GM12878 (cell line): ENCODE measurements around the gene ATP6V0E2. TPM values are rescaled to one million over a fixed set of nuclear protein-coding genes. Genes with fewer than 3 reads are reported as not detected.

Experiments
- ATAC-seq: fragments of 200-7000 bp; cut with Tn5 transposase; 3 replicates; pipeline ENCODE4 v1.9.1; 2020; ENCODE audit warnings: mild to moderate bottlenecking, moderate library complexity
- BruUV-seq: library from RNA; stranded (reverse); fragments of 400-500 nt; replicated peaks from 2 replicates; lab custom pipeline; 2021; lab: Mats Ljungman, UMichigan
- CTCF ChIA-PET: fragments of 300-600 bp; sonication (Branson Sonifier 250); formaldehyde crosslinking; extraction: SDS; loops from one replicate; lab custom pipeline; 2021; ENCODE audit warnings: inconsistent platforms; lab: Yijun Ruan, JAX
- POLR2A ChIA-PET: fragments of 350-600 bp; formaldehyde crosslinking; extraction: SDS; loops from one replicate; lab custom pipeline; 2021; ENCODE audit warnings: inconsistent platforms; lab: Charles Lee
- RAD21 ChIA-PET: fragments of 300-600 bp; sonication (Branson Sonifier 250); formaldehyde crosslinking; loops from one replicate; lab custom pipeline; 2023; ENCODE audit warnings: antibody characterized with exemption; ENCODE audit not compliant: unreplicated experiment; lab: Charles Lee
- SMC1A ChIA-PET: fragments of 300-600 bp; sonication (Branson Sonifier 250); formaldehyde crosslinking; loops from one replicate; lab custom pipeline; 2023; ENCODE audit not compliant: unreplicated experiment, uncharacterized antibody; lab: Charles Lee
- DNase-seq: peaks from one replicate; pipeline ENCODE4 v3.0.0-alpha.2; 2011; ENCODE audit warnings: low read depth, low spot score
- FAIRE-seq: peaks from 3 replicates; lab custom pipeline; 2011; peaks lifted over from hg19 to GRCh38; lab: Jason Lieb, UNC
- H2AFZ ChIP-seq: 2 replicates; pipeline ENCODE4 v1.6.0; 2011; ENCODE audit warnings: low read depth, low read length, control low read depth; ENCODE audit not compliant: control insufficient read depth
- H3K27ac ChIP-seq: 2 replicates; pipeline ENCODE4 v1.5.1; 2011; ENCODE audit warnings: control low read depth; ENCODE audit not compliant: control insufficient read depth, insufficient read depth
- H3K27me3 ChIP-seq, 2 experiments: replicated peaks in 1 of 2; 2 replicates each; pipeline versions ENCODE4 v1.6.0 to v1.6.1; 2011; ENCODE audit warnings: low read length in 1 of 2; ENCODE audit not compliant: control insufficient read depth in 2 of 2, insufficient read depth in 2 of 2
- H3K36me3 ChIP-seq, 2 experiments: 2 replicates each; pipeline ENCODE4 v1.5.1; 2011; ENCODE audit warnings: low read length in 1 of 2; ENCODE audit not compliant: control insufficient read depth in 2 of 2, insufficient read depth in 2 of 2
- H3K4me1 ChIP-seq: 2 replicates; pipeline ENCODE4 v1.6.1; 2011; ENCODE audit warnings: mild to moderate bottlenecking, low read length, moderate library complexity, mixed read lengths; ENCODE audit not compliant: control insufficient read depth, insufficient read depth
- H3K4me2 ChIP-seq: 2 replicates; pipeline ENCODE4 v1.6.0; 2011; ENCODE audit warnings: control low read depth; ENCODE audit not compliant: control insufficient read depth, insufficient read depth
- H3K4me3 ChIP-seq: fragments of 200-600 bp; sonication (generic); 2 replicates; pipeline ENCODE4 v1.5.1; 2016
- H3K79me2 ChIP-seq: 2 replicates; pipeline ENCODE4 v1.6.0; 2011; ENCODE audit warnings: low read length; ENCODE audit not compliant: control insufficient read depth, insufficient read depth
- H3K9ac ChIP-seq: 2 replicates; pipeline ENCODE4 v1.8.0; 2011; ENCODE audit warnings: low read length, control low read depth, mixed read lengths; ENCODE audit not compliant: control insufficient read depth, insufficient read depth
- H3K9me3 ChIP-seq: replicated peaks from 3 replicates; pipeline ENCODE4 v1.5.1; 2011; ENCODE audit warnings: mild to moderate bottlenecking, low read length; ENCODE audit not compliant: control insufficient read depth, insufficient read depth
- H4K20me1 ChIP-seq: 2 replicates; pipeline ENCODE4 v1.6.0; 2011; ENCODE audit not compliant: control insufficient read depth, insufficient read depth
- BMI1 ChIP-seq: fragments of 450-650 bp; IDR thresholded peaks from 2 replicates; pipeline ENCODE4 v1.6.1; 2016; ENCODE audit warnings: mild to moderate bottlenecking, moderate library complexity, borderline replicate concordance
- EED ChIP-seq: sonication (generic); IDR thresholded peaks from 2 replicates; pipeline ENCODE4 v1.6.1; 2016; ENCODE audit warnings: antibody characterized with exemption, low read depth
- GATAD2B ChIP-seq: fragments of 450-650 bp; conservative IDR thresholded peaks from 2 replicates; pipeline ENCODE4 v1.6.1; 2017; ENCODE audit warnings: low read depth, mild to moderate bottlenecking, moderate library complexity
- IRF3 ChIP-seq: fragments of 450-650 bp; IDR thresholded peaks from 2 replicates; pipeline ENCODE4 v1.6.1; 2014; ENCODE audit warnings: mild to moderate bottlenecking
- JUNB ChIP-seq: IDR thresholded peaks from 2 replicates; pipeline ENCODE4 v1.6.1; 2016; ENCODE audit warnings: antibody characterized with exemption, mild to moderate bottlenecking
- MEF2B ChIP-seq: fragments of 450-650 bp; IDR thresholded peaks from 2 replicates; pipeline ENCODE4 v1.6.1; 2018; ENCODE audit warnings: mild to moderate bottlenecking, moderate library complexity; ENCODE audit not compliant: partially characterized antibody, poor library complexity, severe bottlenecking
- RELA ChIP-seq: fragments of 450-650 bp; IDR thresholded peaks from 2 replicates; pipeline ENCODE4 v1.8.0; 2014; ENCODE audit warnings: borderline replicate concordance; ENCODE audit not compliant: partially characterized antibody
- RUNX3 ChIP-seq: IDR thresholded peaks from 2 replicates; pipeline ENCODE4 v1.6.1; 2012; ENCODE audit warnings: low read length, inconsistent platforms
- SREBF1 ChIP-seq: IDR thresholded peaks from 2 replicates; pipeline ENCODE4 v1.6.1; 2012; ENCODE audit warnings: mild to moderate bottlenecking, low read length
- WGBS: methylation state at CpG from one replicate; pipeline ENCODE4 v1.1.6; 2016; ENCODE audit warnings: low lambda C conversion rate; ENCODE audit not compliant: insufficient replicate concordance, insufficient coverage; ENCODE audit errors: missing lambda C conversion rate; 5-methylcytosine and 5-hydroxymethylcytosine counted together
- in situ Hi-C: fragments of 300-500 bp; cut with MboI; formaldehyde crosslinking; loops from 9 replicates; pipeline ENCODE4 v1.14.3; 2018; ENCODE audit warnings: mixed read lengths
- intact Hi-C: fragments of 100-400 bp; cut with micrococcal nuclease; formaldehyde crosslinking; loops from one replicate; pipeline ENCODE4 v1.14.2; 2022; ENCODE audit not compliant: unreplicated experiment
- polyA plus RNA-seq, 11 experiments: library from polyadenylated mRNA; depleted of rRNA in 4 of 11; unstranded in 6 of 11; stranded (reverse) in 5 of 11; fragments of >200 nt; fragmentation: Nextera tagmentation in 4 of 11; fragmentation: Illumina TruSeq in 1 of 11; extraction: Ambion mirVana in 4 of 11; extraction: Trizol in 1 of 11; gene quantifications; 1 replicate in 1 of 11; 2 replicates in 10 of 11; pipeline versions ENCODE4 v1.2.1 to v1.2.3, GENCODE V29; 2011 to 2016; ENCODE audit warnings: inconsistent platforms in 2 of 11, missing spikeins in 2 of 11, low read depth in 1 of 11
- total RNA-seq, 4 experiments: library from RNA; depleted of rRNA in 3 of 4; stranded (reverse); fragments of >200 nt in 3 of 4; fragmentation: Illumina TruSeq in 1 of 4; extraction: Trizol in 1 of 4; gene quantifications; 2 replicates each; pipeline versions ENCODE4 v1.2.1 to v1.2.3, GENCODE V29; 2013 to 2021

ATP6V0E2 gene
- total and polyA plus RNA-seq, 10 of the 15 experiments (the other 5 are each of a cell fraction or from before 2014, with no cell fraction given): 1.5 to 54.7 (median 27.6) TPM

DNA sequence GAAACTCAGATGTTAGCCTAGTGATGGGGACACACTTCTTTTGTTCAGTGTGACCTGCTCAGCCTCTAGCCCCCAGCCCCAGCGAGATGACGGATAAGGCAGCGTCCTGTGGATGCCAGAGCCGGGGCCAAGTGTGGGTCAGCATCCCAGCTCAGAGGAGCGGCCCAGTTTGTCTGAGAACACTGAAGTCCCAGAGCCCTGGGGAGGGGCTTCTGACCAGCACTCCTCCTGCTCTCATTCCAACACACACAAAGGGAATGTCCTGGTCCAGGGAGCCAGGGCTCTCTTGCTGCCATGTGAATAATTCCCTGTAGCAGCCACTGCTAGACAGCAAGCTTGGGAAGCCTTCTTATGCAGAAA lies 4.5 kb upstream of the ATP6V0E2 start:
- intact Hi-C loops (no loop called here), in situ Hi-C loops (no loop called here)
- ChIA-PET RAD21 (no interaction called here), POLR2A (no interaction called here), CTCF (no interaction called here), SMC1A (interaction anchor here (1.3 kb wide), 1 partner anchor 15 kb away, joined by 3 read pairs; no protein-coding TSS in a partner anchor)
- H3K36me3 ChIP-seq: no peaks in the 10 kb centered on the region
- peaks cover 46% of the 10 kb centered on the region for H3K4me1 ChIP-seq
- H3K27ac ChIP-seq: peak overlapping the region; percentile 58
- 84% methylated on average over 5 of the region's 5 CpGs for WGBS
- no peak overlapping the region for H3K4me3 ChIP-seq
- no TSS peak for BruUV-seq
- no peaks in the 10 kb centered on the region for H3K27me3 ChIP-seq
- H3K9me3 ChIP-seq: no peaks in the 10 kb centered on the region
- H2AFZ ChIP-seq: peak overlapping the region; percentile 76
- FAIRE-seq (no peak), ATAC-seq (no peak), DNase-seq (no peak)
- no peaks in the 10 kb centered on the region for H4K20me1 ChIP-seq
- H3K9ac ChIP-seq: peak overlapping the region; percentile 52; the same call in 1 of the 2 replicates
- H3K4me2 ChIP-seq: peak overlapping the region; percentile 53
- H3K79me2 ChIP-seq: peaks cover 7% of the 10 kb centered on the region
- TF ChIP-seq IRF3: no peak
- no peak for TF ChIP-seq BMI1
- TF ChIP-seq JUNB: no peak
- no peak for TF ChIP-seq RELA
- no peak for TF ChIP-seq EED
- TF ChIP-seq GATAD2B: no peak
- TF ChIP-seq SREBF1: no peak

GRCh38 chr7:149869867-149870266 lies 3.9 kb upstream of the ATP6V0E2 start:
- FAIRE-seq (peak; percentile 80), DNase-seq (no peak), ATAC-seq (no peak)
- H3K4me3 ChIP-seq: no peak overlapping the region
- RAD21 ChIA-PET: no interaction called here
- 34% methylated on average over 6 of the region's 6 CpGs for WGBS
- H3K27ac ChIP-seq: peak overlapping the region; percentile 58
- H4K20me1 ChIP-seq: no peaks in the 10 kb centered on the region
- POLR2A ChIA-PET: no interaction called here
- peak overlapping the region; percentile 52; the same call in 1 of the 2 replicates for H3K9ac ChIP-seq
- peaks cover 50% of the 10 kb centered on the region for H3K4me1 ChIP-seq
- no TSS peak for BruUV-seq
- peak overlapping the region; percentile 53 for H3K4me2 ChIP-seq
- no peaks in the 10 kb centered on the region for H3K9me3 ChIP-seq
- peak overlapping the region; percentile 76 for H2AFZ ChIP-seq
- TF ChIP-seq RELA: no peak
- TF ChIP-seq MEF2B: peak; percentile 72
- peak; percentile 65 for TF ChIP-seq RUNX3
- no peaks in the 10 kb centered on the region for H3K36me3 ChIP-seq
- SMC1A ChIA-PET: interaction anchor here (1.3 kb wide), 1 partner anchor 14 kb away, joined by 3 read pairs; no protein-coding TSS in a partner anchor
- peaks cover 7% of the 10 kb centered on the region for H3K79me2 ChIP-seq
- in situ Hi-C loops: no loop called here
- intact Hi-C loops: loop anchor here (2.0 kb wide), 1 partner anchor 31 kb away; the partner anchor contains the start of gene ZNF862
- CTCF ChIA-PET: no interaction called here
- no peaks in the 10 kb centered on the region for H3K27me3 ChIP-seq
